Measurements from ENCODE around the gene ADAM15.

The ADAM15 gene

DNA sequence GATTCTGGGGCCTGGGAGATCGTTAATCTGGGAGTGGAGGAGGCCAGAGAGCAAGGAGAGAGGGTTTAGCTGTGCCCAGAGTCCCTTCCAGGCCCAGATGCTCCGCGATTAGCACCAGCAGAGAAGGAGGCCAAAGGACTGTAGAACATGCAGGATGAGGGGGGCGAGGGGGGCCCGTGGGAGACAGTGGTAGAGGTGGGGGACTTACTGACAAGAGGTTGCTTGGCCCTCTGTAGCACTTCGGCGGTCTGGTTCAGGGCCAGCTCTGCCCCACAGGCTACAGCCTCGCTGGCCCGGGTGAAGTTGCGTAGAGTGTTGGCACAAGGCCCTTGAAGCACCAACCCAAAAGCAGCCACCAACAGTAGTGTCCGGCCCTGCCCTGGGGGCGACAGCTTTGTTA, 18.2 kb upstream of the ADAM15 start:
- DNase-seq, result no peak

DNA sequence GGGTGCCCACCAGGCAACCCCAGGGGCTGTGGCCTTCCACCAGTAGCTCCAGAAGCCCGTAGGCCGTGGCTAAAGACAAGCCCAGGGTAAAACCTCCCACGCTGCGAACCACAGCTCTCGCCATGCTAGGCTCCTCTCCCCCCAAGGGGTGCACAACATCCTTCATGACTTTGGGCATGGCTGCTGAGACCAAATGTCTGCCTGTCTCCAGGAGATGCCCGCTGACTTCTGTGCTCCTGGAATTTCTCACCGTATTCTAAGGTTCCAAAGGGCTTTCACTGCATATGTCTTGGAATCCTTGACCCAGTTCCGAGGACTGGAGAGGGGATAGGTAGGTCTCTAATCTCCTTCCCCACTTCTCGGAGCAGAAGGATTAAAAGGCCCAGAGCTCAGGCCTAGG, 17.6 kb upstream of the ADAM15 start, which contains the start of the genes DCST1 and DCST2:
DCST1 (plus strand) TSS at position 301 of the 400 bp plus-strand sequence. CDS start 213 bp downstream, outside the sequence.
DCST2 (minus strand) TSS at position 258 of the 400 bp plus-strand sequence; CDS start at position 178, 80 bp downstream.
- DNase-seq, result no peak

DNA sequence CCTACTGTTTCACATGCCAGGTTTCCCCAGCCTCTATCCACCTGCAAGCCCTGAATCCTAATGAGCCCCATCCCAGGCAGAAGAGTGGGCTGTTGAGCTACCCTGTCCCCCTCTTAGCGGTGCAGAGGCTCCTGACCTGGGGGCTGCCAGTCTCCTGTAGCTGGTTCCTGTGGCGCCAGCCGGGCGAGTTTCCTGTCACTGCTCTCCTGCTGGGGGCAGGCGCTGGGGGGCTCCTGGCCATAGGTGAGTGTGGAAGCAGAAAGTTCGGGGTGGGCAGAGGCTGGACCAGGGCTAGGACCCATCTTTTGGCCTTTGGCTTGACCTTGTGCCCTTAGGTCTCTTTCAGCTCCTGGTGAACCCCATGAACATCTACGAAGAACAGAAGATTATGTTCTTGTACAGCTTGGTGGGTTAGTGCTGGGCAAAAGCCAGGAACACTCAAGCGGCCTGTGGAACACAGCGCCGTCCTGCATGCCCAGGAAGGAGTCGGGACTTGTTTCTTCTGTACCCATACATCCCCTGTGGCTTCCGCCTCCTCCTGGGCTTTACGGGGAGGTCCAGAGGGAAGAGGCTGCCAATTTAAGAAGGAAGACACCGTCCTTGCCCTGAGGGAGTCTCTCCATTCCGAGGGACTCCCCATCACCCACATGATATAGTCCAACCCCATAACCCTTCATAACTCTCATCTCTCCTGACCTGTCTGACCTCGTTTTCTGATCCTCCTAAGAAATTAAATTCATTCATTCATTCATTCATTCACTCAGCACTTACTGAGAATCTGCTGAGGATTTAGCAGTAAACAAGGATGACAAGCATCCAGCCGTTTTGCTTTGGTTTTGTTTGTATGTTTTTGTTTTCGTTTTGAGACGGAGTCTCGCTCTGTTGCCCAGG, 16.6 kb upstream of the ADAM15 start:
- DNase-seq, result no peak

GRCh38 chr1:155035936-155036335, 15.2 kb upstream of the ADAM15 start:
- DNase-seq, result no peak

- DNase-seq, result no peak
Measured at GRCh38 chr1:155037043-155037442, 14.1 kb upstream of the ADAM15 start.

- no peak for DNase-seq
Measured at GRCh38 chr1:155037851-155038441, 13.2 kb upstream of the ADAM15 start.

GRCh38 chr1:155038602-155039307, 12.4 kb upstream of the ADAM15 start:
- no peak for DNase-seq

DNA sequence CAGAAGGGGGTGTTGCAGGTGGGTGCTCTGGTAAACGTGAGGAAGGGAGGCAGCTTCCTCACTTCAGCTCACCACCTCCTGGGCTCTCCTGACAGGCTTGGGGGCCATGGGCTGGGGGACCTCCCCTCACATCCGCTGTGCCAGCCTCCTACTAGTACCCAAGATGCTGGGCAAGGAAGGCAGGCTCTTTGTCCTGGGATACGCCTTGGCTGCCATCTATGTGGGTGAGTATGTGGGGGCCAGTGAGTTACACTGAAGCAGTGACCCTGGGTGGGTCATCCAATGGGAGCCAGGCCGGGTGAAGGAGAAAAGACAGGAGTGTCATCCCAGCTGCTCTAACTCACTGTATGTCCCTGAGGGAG, 11.8 kb upstream of the ADAM15 start:
- no peak for DNase-seq

DNA sequence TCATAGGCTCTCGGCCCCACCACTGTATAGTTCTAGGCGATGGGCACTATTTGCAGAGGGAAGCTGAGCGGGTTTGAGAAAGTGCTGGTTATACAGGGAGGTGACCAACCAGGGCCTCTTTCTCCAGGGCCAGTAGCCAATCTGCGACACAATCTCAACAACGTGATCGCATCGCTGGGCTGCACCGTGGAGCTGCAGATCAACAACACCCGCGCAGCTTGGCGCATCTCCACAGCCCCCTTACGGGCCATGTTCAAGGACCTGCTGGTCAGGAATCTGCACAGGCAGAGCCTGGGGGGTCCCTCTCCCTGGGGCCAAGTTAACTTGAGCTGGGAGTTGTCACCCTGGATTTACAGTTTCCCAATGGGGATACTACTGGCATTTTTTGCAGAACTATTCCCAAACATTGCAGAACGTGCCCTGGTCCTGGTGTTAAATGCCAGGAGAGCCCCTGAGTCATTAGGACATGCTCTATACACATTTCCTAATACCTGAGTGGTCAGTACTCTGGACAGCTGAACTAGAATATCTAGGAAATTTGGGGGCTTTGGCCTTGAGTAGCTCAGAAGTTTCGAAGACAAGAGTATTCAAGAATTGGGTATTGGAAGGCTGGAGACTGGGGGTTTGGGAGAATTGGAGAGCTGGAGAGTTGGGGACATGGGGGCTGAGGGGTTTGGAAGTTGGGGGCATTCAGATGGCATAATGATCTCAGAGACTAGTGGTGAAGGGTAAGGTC, 10.6 kb upstream of the ADAM15 start:
- no peak for DNase-seq

- no peak for DNase-seq
Measured at GRCh38 chr1:155042789-155043188, 8.3 kb upstream of the ADAM15 start.

- DNase-seq, result no peak
Measured at GRCh38 chr1:155043301-155043702, 7.8 kb upstream of the ADAM15 start.

DNA sequence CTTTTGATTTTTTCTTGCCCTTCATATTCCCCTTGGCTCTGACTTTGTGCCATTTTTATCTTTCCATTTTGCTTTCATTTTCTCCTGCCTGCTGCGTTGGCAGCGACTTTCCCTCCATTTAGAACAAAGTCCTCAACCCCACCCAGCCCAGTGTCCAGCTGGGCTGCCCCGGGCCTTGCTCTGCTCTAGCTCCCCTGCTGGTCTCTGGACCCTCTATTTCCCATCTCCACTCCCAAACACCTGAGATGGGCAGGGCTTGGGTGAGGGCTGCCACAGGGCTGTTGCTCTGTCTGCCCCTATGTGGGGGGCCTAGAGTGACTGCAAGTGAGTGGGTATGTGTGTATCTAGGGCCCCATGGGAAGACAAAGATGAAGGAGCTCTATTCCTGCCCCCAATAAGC, 7.3 kb upstream of the ADAM15 start:
- no peak for DNase-seq

DNA sequence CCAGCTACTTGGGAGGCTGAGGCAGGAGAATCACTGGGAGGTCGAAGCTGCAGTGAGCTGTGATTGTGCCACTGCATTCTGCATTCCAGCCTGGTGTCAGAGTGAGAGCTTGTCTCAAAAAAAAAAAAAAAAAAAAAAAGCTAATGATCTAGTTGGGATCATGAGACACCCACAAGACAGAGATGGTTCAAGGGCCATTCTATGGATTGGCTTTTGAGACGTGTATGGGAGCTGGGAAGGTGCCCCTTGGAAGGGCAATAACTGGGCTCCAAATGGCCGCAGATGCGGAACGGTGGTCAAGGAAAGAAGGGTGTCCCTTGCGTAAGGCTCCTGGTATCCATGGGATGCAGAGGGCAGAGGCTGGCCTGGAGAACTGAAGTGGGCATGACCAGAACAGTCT, 6.8 kb upstream of the ADAM15 start:
- no peak for DNase-seq

GRCh38 chr1:155044812-155045657, 6.1 kb upstream of the ADAM15 start:
- peak; percentile 37 for DNase-seq

- DNase-seq, result no peak
Measured at GRCh38 chr1:155048449-155049334, 2.4 kb upstream of the ADAM15 start.

- DNase-seq, result no peak
Measured at GRCh38 chr1:155049651-155050559, 1.2 kb upstream of the ADAM15 start.

GRCh38 chr1:155051342-155051776, 243 bp downstream of the ADAM15 start:
- DNase-seq, result no peak

GRCh38 chr1:155051777-155052398, 772 bp downstream of the ADAM15 start:
- DNase-seq, result peak; percentile 38
